ENCODE data around the gene CROCC. TPM values are rescaled to one million over a fixed set of nuclear protein-coding genes. Genes with fewer than 3 reads are reported as not detected.
"Not testable (repeated sequence)": the region's sequence is repeated elsewhere in the genome, so short reads cannot be mapped to it uniquely, and the experiment has no call there.

The CROCC gene
- total RNA-seq, 1 donor from 2014 or later, result 24.7 TPM

DNA sequence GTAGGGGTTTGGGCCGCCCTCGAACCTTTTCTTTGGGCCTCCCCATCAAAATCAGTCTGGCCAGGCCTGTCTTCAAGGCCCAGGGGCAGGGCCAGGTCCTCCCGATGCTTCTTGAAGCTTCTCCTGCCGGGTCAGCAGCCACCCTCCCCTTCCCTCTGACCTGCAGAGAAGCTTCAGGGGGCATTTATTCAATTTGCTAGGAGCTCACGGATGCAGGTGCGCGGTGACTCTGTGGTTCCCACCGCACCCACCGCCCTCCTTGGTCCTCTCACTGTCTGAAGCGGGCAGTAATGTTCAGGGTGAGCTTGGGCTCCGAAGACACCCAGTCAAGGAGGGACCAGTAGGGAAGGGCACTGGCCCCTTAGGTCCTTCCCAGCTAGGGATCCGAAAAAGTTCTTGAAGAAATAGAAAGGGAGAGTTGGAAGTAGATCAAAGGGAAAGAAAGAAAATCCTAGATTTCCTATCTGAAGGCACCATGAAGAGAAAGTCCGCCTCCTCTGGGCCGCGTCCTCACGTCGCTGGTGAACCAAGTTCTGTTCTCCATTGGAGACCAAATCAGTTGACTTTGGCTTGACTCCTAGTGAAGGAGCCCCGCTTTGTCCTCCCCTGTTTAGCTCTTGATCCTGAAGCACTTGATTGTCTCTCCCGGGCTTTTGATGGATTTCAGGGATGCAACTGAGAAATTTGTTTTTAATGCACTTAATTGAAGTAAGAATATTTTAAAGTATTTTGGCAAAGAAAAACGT, 34.7 kb upstream of the CROCC start:
- Mint-ChIP-seq H3K9me3 (ENCODE audit: low read depth) (no peaks in the 10 kb centered on the region), H3K4me1 (ENCODE audit: low read depth) (peaks cover 8% of the 10 kb centered on the region), H3K27ac (ENCODE audit: unreplicated experiment) (no peak overlapping the region), H3K36me3 (ENCODE audit: low read depth) (no peaks in the 10 kb centered on the region), H3K27me3 (ENCODE audit: low read depth) (peaks cover 4% of the 10 kb centered on the region), H3K4me3 (ENCODE audit: unreplicated experiment) (no peak overlapping the region)
- DNase-seq (ENCODE audit: low spot score), result no peak
- TF ChIP-seq CTCF (IDR thresholded peaks at IDR 0.05), result no peak

GRCh38 chr1:16888860-16889816, 32.6 kb upstream of the CROCC start:
- Mint-ChIP-seq H3K36me3 (ENCODE audit: low read depth) (no peaks in the 10 kb centered on the region), H3K27me3 (ENCODE audit: low read depth) (no peaks in the 10 kb centered on the region), H3K4me3 (ENCODE audit: unreplicated experiment) (peak overlapping the region; percentile 69), H3K9me3 (ENCODE audit: low read depth) (no peaks in the 10 kb centered on the region), H3K4me1 (ENCODE audit: low read depth) (no peaks in the 10 kb centered on the region), H3K27ac (ENCODE audit: unreplicated experiment) (peak overlapping the region; percentile 45)
- TF ChIP-seq CTCF (IDR thresholded peaks at IDR 0.05), result peak; percentile 14
- no peak for DNase-seq (ENCODE audit: low spot score)

DNA sequence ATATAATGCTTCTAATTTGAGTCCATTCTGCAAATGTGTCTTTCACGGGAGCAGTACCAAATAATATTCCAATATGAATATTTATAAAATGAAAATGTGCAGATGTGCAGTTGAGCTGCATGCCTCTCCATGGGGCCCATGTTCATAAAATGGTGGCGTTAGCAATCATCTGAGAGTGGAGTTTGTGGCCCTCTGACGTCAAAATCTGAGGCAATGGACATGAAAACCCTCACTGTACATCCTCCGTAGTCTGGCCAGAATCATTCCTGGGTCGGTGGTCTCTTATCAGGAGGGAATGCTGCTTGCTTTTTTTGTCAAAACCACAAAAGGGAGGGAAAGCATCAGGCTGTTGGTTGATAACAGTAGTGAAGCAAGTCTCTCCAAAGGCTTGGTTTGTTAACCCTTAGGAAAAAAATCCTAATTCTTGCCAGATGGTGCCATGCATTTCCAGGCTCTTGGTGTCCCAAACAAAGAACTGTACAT, 31.2 kb upstream of the CROCC start:
- not testable (repeated sequence) for H3K36me3 Mint-ChIP-seq (ENCODE audit: low read depth); H3K4me1 Mint-ChIP-seq (ENCODE audit: low read depth); H3K4me3 Mint-ChIP-seq (ENCODE audit: unreplicated experiment); H3K9me3 Mint-ChIP-seq (ENCODE audit: low read depth); H3K27ac Mint-ChIP-seq (ENCODE audit: unreplicated experiment); H3K27me3 Mint-ChIP-seq (ENCODE audit: low read depth); DNase-seq (ENCODE audit: low spot score)

- H3K4me1 Mint-ChIP-seq (ENCODE audit: low read depth); DNase-seq (ENCODE audit: low spot score); H3K36me3 Mint-ChIP-seq (ENCODE audit: low read depth); H3K27ac Mint-ChIP-seq (ENCODE audit: unreplicated experiment); H3K9me3 Mint-ChIP-seq (ENCODE audit: low read depth); H3K4me3 Mint-ChIP-seq (ENCODE audit: unreplicated experiment); H3K27me3 Mint-ChIP-seq (ENCODE audit: low read depth): not testable (repeated sequence)
Observed at GRCh38 chr1:16891057-16891456, 30.7 kb upstream of the CROCC start.

DNA sequence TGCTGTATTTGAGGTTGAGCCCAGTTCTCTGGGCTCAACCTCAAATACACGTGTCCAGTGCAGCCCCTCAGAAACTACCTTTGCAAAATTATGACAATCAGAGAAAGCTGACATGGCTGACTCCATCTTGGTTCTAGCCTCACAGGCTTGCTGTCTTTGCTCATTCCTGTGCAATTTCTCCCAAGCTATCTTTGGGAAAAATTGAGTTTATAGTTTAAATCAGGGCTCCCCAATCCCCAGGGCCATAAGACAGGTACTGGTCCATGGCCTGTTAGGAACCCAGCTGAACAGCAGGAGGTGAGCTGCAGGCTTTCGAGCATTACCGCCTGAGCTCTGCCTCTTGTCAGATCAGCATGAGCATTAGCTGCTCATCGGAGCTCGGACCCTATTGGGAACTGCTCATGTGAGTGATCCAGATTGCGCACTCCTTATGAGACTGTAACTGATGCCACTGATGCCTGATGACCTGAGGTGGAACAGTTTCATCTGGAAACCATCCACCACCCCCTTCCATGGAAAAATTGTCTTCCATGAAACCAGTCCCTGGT, 28.7 kb upstream of the CROCC start:
- not testable (repeated sequence) for H3K27ac Mint-ChIP-seq (ENCODE audit: unreplicated experiment); H3K9me3 Mint-ChIP-seq (ENCODE audit: low read depth); H3K36me3 Mint-ChIP-seq (ENCODE audit: low read depth); H3K27me3 Mint-ChIP-seq (ENCODE audit: low read depth); H3K4me3 Mint-ChIP-seq (ENCODE audit: unreplicated experiment); DNase-seq (ENCODE audit: low spot score)
- peaks cover 11% of the 10 kb centered on the region for H3K4me1 Mint-ChIP-seq (ENCODE audit: low read depth)

- H3K27me3 Mint-ChIP-seq (ENCODE audit: low read depth); H3K27ac Mint-ChIP-seq (ENCODE audit: unreplicated experiment); H3K36me3 Mint-ChIP-seq (ENCODE audit: low read depth); H3K9me3 Mint-ChIP-seq (ENCODE audit: low read depth); H3K4me3 Mint-ChIP-seq (ENCODE audit: unreplicated experiment); DNase-seq (ENCODE audit: low spot score): not testable (repeated sequence)
- peaks cover 11% of the 10 kb centered on the region for H3K4me1 Mint-ChIP-seq (ENCODE audit: low read depth)
Observed at GRCh38 chr1:16893796-16894195, 27.9 kb upstream of the CROCC start.

DNA sequence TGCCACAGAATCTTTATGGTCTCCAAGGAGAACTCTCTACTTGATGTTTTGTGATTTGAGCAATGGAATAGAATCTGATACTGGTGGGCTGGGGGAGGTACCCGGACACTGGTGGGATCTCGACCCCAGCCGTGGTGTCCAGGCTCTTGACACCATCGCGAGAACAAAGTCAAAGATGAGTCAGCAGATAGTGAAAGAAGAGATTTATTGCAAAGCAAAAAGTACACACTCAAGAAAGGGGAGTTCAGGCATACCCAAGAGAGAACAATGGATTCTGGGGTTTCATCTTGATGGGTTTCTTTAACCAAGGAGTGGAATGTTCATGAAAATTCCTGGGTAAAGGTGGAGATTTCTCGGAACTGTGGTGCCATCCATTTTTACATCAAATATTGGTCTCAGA, 27.4 kb upstream of the CROCC start:
- not testable (repeated sequence) for H3K9me3 Mint-ChIP-seq (ENCODE audit: low read depth); H3K27me3 Mint-ChIP-seq (ENCODE audit: low read depth); H3K4me3 Mint-ChIP-seq (ENCODE audit: unreplicated experiment); DNase-seq (ENCODE audit: low spot score); H3K36me3 Mint-ChIP-seq (ENCODE audit: low read depth); H3K27ac Mint-ChIP-seq (ENCODE audit: unreplicated experiment)
- peaks cover 11% of the 10 kb centered on the region for H3K4me1 Mint-ChIP-seq (ENCODE audit: low read depth)

DNA sequence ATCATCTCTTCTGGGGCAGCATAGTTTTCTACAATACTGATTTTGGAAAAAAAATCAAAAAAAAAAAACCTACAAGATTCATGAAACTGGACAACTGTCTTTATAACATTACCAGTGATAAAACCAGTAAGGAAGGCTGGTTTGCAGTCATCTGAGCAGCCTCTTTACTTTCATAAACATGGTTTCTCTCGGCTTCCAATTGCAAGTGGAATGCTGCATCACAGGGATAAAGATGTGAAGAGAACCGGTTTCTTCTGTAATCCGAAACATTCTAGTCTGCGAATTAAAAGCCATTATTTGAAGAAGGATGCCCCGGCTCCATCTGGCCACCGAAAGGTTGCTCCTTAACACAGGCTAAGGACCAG, 26.5 kb upstream of the CROCC start:
- H3K36me3 Mint-ChIP-seq (ENCODE audit: low read depth); H3K27me3 Mint-ChIP-seq (ENCODE audit: low read depth); H3K9me3 Mint-ChIP-seq (ENCODE audit: low read depth); DNase-seq (ENCODE audit: low spot score): not testable (repeated sequence)
- Mint-ChIP-seq H3K4me3 (ENCODE audit: unreplicated experiment) (peak overlapping the region; percentile 73), H3K27ac (ENCODE audit: unreplicated experiment) (peak overlapping the region; percentile 100), H3K4me1 (ENCODE audit: low read depth) (peaks cover 11% of the 10 kb centered on the region)

GRCh38 chr1:16895598-16896315, 26.0 kb upstream of the CROCC start, which contains the start of gene RNU1-2:
Gene RNU1-2, plus strand, starts transcription at chr1:16895980.
- Mint-ChIP-seq H3K4me1 (ENCODE audit: low read depth) (peaks cover 11% of the 10 kb centered on the region), H3K4me3 (ENCODE audit: unreplicated experiment) (peak within 1 kb of the TSS; percentile 73), H3K27ac (ENCODE audit: unreplicated experiment) (peak within 1 kb of the TSS; percentile 100)
- H3K27me3 Mint-ChIP-seq (ENCODE audit: low read depth); H3K9me3 Mint-ChIP-seq (ENCODE audit: low read depth); DNase-seq (ENCODE audit: low spot score); H3K36me3 Mint-ChIP-seq (ENCODE audit: low read depth): not testable (repeated sequence)

Measured in chondrocyte (in vitro differentiated cells).